ENCODE data around the gene LYAR.

Gene LYAR

DNA sequence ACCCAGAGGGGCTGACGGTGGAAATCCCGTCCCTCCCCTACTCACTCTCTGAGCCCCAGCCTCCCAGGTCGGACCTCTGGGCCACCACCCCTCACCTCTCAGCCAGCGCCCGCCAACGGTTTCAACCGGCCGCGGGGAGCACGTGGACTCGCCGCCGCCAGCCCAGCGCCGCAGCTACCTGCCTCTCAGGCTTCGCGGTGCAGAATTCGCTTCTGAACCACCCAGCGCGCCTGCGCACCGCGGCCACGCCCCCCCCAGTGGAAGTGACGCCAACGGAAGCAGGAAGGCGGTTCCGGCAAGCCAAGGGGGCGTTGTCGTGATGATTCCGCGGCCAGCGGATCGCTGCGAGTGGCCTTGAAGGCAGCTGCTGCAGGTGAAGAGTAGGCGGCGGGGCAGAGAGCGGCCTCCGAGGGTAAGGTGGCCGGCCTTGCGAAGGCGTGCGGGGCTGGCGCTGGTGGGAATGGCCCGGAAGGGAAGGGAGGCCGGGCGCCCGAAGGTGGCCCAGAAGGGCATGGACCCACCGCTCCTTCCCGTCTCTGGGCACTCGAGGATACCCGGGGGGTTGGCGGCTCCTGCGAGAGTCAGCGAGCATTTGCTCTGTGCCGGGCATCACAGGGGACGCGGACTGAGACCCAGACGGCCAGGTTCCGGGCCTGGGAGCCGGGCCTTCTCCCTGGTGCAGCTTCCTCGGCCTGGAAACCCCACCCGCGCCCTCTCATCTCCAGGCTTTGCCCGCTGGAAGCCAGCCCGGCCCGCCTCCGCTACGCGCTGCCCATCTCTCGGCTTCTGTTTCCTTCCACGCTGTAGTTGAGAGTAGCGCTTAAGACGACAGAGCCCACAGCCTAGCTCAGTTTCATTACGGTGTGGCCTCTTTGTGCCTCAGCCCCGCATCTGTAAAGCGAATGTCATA, at the start of gene LYAR, which contains the start of gene ZBTB49 (continued):
- TF ChIP-seq, protein P1, sequence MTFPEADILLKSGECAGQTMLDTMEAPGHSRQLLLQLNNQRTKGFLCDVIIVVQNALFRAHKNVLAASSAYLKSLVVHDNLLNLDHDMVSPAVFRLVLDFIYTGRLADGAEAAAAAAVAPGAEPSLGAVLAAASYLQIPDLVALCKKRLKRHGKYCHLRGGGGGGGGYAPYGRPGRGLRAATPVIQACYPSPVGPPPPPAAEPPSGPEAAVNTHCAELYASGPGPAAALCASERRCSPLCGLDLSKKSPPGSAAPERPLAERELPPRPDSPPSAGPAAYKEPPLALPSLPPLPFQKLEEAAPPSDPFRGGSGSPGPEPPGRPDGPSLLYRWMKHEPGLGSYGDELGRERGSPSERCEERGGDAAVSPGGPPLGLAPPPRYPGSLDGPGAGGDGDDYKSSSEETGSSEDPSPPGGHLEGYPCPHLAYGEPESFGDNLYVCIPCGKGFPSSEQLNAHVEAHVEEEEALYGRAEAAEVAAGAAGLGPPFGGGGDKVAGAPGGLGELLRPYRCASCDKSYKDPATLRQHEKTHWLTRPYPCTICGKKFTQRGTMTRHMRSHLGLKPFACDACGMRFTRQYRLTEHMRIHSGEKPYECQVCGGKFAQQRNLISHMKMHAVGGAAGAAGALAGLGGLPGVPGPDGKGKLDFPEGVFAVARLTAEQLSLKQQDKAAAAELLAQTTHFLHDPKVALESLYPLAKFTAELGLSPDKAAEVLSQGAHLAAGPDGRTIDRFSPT (tag by site-specific recombination; IDR thresholded peaks at IDR 0.05): peak; percentile 40; the same call in 1 of the 2 replicates
- TF ChIP-seq SP7 (tag by site-specific recombination; IDR thresholded peaks at IDR 0.05) (peak; percentile 42; the same call in 1 of the 2 replicates), ZNF23 (tag by site-specific recombination; IDR thresholded peaks at IDR 0.05; ENCODE audit: borderline replicate concordance) (no peak), ZBTB48 (tag by site-specific recombination; IDR thresholded peaks at IDR 0.05) (peak; percentile 27; the same call in 1 of the 2 replicates), EGR2 (tag by site-specific recombination; IDR thresholded peaks at IDR 0.05; ENCODE audit: low read depth) (peak; percentile 65), ZNF521 (tag by site-specific recombination; IDR thresholded peaks at IDR 0.05) (no peak), ZNF629 (tag by site-specific recombination; IDR thresholded peaks at IDR 0.05) (peak; percentile 91), ZNF624 (tag by site-specific recombination; IDR thresholded peaks at IDR 0.05) (no peak), SP3 (tag by site-specific recombination; IDR thresholded peaks at IDR 0.05) (peak; percentile 90), ZNF777 (tag by site-specific recombination; IDR thresholded peaks at IDR 0.05; ENCODE audit: borderline replicate concordance) (no peak), ZNF248 (tag by site-specific recombination; IDR thresholded peaks at IDR 0.05) (no peak), SP2 (tag by site-specific recombination; IDR thresholded peaks at IDR 0.05) (peak; percentile 96), ZNF341 (tag by site-specific recombination; IDR thresholded peaks at IDR 0.05; ENCODE audit: low read depth) (no peak), ZNF292 (tag by site-specific recombination; IDR thresholded peaks at IDR 0.05; ENCODE audit: borderline replicate concordance, low read depth) (no peak), KLF10 (tag by site-specific recombination; IDR thresholded peaks at IDR 0.05) (peak; percentile 85), BCL11A (tag by site-specific recombination; IDR thresholded peaks at IDR 0.05; ENCODE audit: low read depth) (no peak), ZNF302 (tag by site-specific recombination; IDR thresholded peaks at IDR 0.05; ENCODE audit: low read depth) (no peak), ZNF274 (IDR thresholded peaks at IDR 0.05; ENCODE audit: low read length) (no peak), ZNF274 (tag by site-specific recombination; IDR thresholded peaks at IDR 0.05; ENCODE audit: borderline replicate concordance) (no peak), ZNF585B (tag by site-specific recombination; IDR thresholded peaks at IDR 0.05) (no peak)
- TF ChIP-seq, protein P2, sequence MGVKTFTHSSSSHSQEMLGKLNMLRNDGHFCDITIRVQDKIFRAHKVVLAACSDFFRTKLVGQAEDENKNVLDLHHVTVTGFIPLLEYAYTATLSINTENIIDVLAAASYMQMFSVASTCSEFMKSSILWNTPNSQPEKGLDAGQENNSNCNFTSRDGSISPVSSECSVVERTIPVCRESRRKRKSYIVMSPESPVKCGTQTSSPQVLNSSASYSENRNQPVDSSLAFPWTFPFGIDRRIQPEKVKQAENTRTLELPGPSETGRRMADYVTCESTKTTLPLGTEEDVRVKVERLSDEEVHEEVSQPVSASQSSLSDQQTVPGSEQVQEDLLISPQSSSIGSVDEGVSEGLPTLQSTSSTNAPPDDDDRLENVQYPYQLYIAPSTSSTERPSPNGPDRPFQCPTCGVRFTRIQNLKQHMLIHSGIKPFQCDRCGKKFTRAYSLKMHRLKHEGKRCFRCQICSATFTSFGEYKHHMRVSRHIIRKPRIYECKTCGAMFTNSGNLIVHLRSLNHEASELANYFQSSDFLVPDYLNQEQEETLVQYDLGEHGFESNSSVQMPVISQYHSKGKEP (tag by site-specific recombination; IDR thresholded peaks at IDR 0.05): no peak
- TF ChIP-seq, protein P3, sequence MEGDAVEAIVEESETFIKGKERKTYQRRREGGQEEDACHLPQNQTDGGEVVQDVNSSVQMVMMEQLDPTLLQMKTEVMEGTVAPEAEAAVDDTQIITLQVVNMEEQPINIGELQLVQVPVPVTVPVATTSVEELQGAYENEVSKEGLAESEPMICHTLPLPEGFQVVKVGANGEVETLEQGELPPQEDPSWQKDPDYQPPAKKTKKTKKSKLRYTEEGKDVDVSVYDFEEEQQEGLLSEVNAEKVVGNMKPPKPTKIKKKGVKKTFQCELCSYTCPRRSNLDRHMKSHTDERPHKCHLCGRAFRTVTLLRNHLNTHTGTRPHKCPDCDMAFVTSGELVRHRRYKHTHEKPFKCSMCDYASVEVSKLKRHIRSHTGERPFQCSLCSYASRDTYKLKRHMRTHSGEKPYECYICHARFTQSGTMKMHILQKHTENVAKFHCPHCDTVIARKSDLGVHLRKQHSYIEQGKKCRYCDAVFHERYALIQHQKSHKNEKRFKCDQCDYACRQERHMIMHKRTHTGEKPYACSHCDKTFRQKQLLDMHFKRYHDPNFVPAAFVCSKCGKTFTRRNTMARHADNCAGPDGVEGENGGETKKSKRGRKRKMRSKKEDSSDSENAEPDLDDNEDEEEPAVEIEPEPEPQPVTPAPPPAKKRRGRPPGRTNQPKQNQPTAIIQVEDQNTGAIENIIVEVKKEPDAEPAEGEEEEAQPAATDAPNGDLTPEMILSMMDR (tag by site-specific recombination; IDR thresholded peaks at IDR 0.05): no peak
- TF ChIP-seq, protein P4, sequence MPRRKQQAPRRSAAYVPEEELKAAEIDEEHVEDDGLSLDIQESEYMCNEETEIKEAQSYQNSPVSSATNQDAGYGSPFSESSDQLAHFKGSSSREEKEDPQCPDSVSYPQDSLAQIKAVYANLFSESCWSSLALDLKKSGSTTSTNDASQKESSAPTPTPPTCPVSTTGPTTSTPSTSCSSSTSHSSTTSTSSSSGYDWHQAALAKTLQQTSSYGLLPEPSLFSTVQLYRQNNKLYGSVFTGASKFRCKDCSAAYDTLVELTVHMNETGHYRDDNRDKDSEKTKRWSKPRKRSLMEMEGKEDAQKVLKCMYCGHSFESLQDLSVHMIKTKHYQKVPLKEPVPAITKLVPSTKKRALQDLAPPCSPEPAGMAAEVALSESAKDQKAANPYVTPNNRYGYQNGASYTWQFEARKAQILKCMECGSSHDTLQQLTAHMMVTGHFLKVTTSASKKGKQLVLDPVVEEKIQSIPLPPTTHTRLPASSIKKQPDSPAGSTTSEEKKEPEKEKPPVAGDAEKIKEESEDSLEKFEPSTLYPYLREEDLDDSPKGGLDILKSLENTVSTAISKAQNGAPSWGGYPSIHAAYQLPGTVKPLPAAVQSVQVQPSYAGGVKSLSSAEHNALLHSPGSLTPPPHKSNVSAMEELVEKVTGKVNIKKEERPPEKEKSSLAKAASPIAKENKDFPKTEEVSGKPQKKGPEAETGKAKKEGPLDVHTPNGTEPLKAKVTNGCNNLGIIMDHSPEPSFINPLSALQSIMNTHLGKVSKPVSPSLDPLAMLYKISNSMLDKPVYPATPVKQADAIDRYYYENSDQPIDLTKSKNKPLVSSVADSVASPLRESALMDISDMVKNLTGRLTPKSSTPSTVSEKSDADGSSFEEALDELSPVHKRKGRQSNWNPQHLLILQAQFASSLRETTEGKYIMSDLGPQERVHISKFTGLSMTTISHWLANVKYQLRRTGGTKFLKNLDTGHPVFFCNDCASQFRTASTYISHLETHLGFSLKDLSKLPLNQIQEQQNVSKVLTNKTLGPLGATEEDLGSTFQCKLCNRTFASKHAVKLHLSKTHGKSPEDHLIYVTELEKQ (tag by site-specific recombination; IDR thresholded peaks at IDR 0.05; ENCODE audit: borderline replicate concordance): no peak
- TF ChIP-seq, protein P5, sequence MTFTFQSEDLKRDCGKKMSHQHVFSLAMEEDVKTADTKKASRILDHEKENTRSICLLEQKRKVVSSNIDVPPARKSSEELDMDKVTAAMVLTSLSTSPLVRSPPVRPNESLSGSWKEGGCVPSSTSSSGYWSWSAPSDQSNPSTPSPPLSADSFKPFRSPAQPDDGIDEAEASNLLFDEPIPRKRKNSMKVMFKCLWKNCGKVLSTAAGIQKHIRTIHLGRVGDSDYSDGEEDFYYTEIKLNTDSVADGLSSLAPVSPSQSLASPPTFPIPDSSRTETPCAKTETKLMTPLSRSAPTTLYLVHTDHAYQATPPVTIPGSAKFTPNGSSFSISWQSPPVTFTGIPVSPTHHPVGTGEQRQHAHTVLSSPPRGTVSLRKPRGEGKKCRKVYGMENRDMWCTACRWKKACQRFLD (tag by site-specific recombination; IDR thresholded peaks at IDR 0.05): no peak
- TF ChIP-seq, protein P6, sequence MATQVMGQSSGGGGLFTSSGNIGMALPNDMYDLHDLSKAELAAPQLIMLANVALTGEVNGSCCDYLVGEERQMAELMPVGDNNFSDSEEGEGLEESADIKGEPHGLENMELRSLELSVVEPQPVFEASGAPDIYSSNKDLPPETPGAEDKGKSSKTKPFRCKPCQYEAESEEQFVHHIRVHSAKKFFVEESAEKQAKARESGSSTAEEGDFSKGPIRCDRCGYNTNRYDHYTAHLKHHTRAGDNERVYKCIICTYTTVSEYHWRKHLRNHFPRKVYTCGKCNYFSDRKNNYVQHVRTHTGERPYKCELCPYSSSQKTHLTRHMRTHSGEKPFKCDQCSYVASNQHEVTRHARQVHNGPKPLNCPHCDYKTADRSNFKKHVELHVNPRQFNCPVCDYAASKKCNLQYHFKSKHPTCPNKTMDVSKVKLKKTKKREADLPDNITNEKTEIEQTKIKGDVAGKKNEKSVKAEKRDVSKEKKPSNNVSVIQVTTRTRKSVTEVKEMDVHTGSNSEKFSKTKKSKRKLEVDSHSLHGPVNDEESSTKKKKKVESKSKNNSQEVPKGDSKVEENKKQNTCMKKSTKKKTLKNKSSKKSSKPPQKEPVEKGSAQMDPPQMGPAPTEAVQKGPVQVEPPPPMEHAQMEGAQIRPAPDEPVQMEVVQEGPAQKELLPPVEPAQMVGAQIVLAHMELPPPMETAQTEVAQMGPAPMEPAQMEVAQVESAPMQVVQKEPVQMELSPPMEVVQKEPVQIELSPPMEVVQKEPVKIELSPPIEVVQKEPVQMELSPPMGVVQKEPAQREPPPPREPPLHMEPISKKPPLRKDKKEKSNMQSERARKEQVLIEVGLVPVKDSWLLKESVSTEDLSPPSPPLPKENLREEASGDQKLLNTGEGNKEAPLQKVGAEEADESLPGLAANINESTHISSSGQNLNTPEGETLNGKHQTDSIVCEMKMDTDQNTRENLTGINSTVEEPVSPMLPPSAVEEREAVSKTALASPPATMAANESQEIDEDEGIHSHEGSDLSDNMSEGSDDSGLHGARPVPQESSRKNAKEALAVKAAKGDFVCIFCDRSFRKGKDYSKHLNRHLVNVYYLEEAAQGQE (tag by site-specific recombination; IDR thresholded peaks at IDR 0.05): no peak

Data from HEK293 (cell line).